HEK293T (cell line): ENCODE measurements around the gene SLC38A10.

ENCODE experiments used
- BHLHE40 ChIP-seq: fragments of 450-650 bp; IDR thresholded peaks from 2 replicates; pipeline ENCODE4 v1.6.1; 2016; ENCODE audit warnings: mild to moderate bottlenecking, moderate library complexity, borderline replicate concordance
- CTBP1 ChIP-seq: fragments of 450-650 bp; IDR thresholded peaks from 2 replicates; pipeline ENCODE4 v1.6.1; 2016; ENCODE audit warnings: borderline replicate concordance
- ELF4 ChIP-seq: fragments of 450-650 bp; IDR thresholded peaks from 2 replicates; pipeline ENCODE4 v1.6.1; 2017; ENCODE audit warnings: antibody characterized with exemption
- FOXA1 ChIP-seq: fragments of 450-650 bp; IDR thresholded peaks from 2 replicates; pipeline ENCODE4 v1.6.1; 2016; ENCODE audit warnings: mild to moderate bottlenecking
- FOXM1 ChIP-seq: fragments of 450-650 bp; IDR thresholded peaks from 2 replicates; pipeline ENCODE4 v1.6.1; 2017; ENCODE audit warnings: mild to moderate bottlenecking, borderline replicate concordance
- HDGF ChIP-seq: fragments of 450-650 bp; IDR thresholded peaks from 2 replicates; pipeline ENCODE4 v1.6.1; 2017; ENCODE audit warnings: antibody characterized with exemption, borderline replicate concordance
- L3MBTL2 ChIP-seq: fragments of 450-650 bp; conservative IDR thresholded peaks from 2 replicates; pipeline ENCODE4 v1.6.1; 2016; ENCODE audit warnings: mild to moderate bottlenecking
- NFRKB ChIP-seq: fragments of 450-650 bp; IDR thresholded peaks from 2 replicates; pipeline ENCODE4 v1.6.1; 2016; ENCODE audit warnings: mild to moderate bottlenecking, moderate library complexity
- SP1 ChIP-seq: fragments of 450-650 bp; IDR thresholded peaks from 2 replicates; pipeline ENCODE4 v1.6.1; 2017
- TARDBP ChIP-seq: fragments of 450-650 bp; IDR thresholded peaks from 2 replicates; pipeline ENCODE4 v1.6.1; 2016
- ZNF384 ChIP-seq: fragments of 450-650 bp; IDR thresholded peaks from 2 replicates; pipeline ENCODE4 v1.6.1; 2016

DNA sequence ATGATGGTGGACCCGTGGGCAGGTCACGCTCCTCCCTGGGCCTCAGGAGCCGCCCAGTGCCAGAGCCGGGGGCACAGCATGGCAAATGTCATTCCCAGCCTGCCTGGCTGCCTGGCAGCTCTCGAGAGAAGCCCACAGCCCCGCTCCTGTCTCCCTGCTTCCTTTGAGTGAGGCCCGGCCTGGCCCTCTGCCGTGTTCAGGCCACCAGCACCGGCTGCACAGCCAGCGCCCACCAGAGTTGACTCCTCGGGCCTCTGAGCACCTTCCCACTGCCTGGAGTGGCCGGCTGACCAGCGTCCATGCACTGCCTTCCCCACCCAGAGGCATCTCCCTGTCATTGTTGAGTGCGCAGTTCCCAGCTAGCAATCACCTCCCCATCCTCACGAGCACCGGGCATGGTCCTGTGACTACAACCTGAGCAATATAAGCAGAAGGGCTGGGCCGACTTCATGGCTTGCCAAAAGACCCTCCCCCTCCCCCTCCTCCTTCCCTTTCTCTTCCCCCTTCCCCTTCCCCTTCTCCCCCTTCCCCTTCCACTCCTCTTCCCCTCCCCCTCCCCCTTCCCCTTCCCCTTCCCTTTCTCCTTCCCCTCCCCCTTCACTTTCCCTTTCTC, 11.9 kb upstream of the SLC38A10 start:
- no peak for TF ChIP-seq HDGF
- TF ChIP-seq TARDBP = no peak
- TF ChIP-seq FOXM1 = no peak
- no peak for TF ChIP-seq BHLHE40
- no peak for TF ChIP-seq CTBP1
- no peak for TF ChIP-seq NFRKB
- TF ChIP-seq SP1 = no peak
- TF ChIP-seq FOXA1 = no peak
- TF ChIP-seq ELF4 = no peak
- no peak for TF ChIP-seq ZNF384
- TF ChIP-seq L3MBTL2 = no peak
